ENCODE results near the gene PLXND1.

PLXND1 gene

DNA sequence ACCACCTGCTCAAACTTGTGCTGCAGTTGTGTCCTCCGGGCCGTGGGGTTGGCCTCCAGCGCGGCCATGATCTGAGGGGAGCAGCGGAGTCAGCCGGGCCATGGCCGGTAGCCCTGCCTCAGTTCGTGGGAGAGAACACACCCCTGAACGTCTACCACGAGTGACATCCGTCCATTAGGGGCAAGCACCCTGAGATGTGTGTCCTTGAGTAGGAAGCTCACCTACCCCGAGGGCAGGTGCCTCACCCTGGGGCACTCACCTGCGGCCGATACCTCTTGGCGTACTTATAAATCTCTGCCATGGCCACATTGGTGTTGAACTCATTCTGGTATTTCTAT, 50.1 kb downstream of the PLXND1 start:
- H3K4me2 ChIP-seq (ENCODE audit: insufficient read depth, low read length) = no peak overlapping the region
- peaks cover 66% of the 10 kb centered on the region for H3K36me3 ChIP-seq (ENCODE audit: insufficient read depth, low read length)
- H3K79me2 ChIP-seq (ENCODE audit: insufficient read depth, low read length) = no peaks in the 10 kb centered on the region
- DNase-seq = no peak
- no peaks in the 10 kb centered on the region for H3K4me1 ChIP-seq (ENCODE audit: insufficient read depth, low read length)
- no peak overlapping the region for H3K4me3 ChIP-seq (ENCODE audit: low read depth in 1 of 2, low read length in 2 of 2)
- no peak for TF ChIP-seq EZH2 (IDR thresholded peaks at IDR 0.05; ENCODE audit: borderline replicate concordance, low read depth, low read length, severe bottlenecking)
- TF ChIP-seq, protein P1, sequence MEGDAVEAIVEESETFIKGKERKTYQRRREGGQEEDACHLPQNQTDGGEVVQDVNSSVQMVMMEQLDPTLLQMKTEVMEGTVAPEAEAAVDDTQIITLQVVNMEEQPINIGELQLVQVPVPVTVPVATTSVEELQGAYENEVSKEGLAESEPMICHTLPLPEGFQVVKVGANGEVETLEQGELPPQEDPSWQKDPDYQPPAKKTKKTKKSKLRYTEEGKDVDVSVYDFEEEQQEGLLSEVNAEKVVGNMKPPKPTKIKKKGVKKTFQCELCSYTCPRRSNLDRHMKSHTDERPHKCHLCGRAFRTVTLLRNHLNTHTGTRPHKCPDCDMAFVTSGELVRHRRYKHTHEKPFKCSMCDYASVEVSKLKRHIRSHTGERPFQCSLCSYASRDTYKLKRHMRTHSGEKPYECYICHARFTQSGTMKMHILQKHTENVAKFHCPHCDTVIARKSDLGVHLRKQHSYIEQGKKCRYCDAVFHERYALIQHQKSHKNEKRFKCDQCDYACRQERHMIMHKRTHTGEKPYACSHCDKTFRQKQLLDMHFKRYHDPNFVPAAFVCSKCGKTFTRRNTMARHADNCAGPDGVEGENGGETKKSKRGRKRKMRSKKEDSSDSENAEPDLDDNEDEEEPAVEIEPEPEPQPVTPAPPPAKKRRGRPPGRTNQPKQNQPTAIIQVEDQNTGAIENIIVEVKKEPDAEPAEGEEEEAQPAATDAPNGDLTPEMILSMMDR (IDR thresholded peaks at IDR 0.05; ENCODE audit: borderline replicate concordance, extremely low read depth, low read length, poor library complexity, severe bottlenecking) = no peak
- H3K27me3 ChIP-seq (ENCODE audit: insufficient read depth, low read length, poor library complexity) = no peaks in the 10 kb centered on the region
- H3K27ac ChIP-seq (ENCODE audit: low read length) = no peak overlapping the region
- no peaks in the 10 kb centered on the region for H3K9me3 ChIP-seq (ENCODE audit: insufficient read depth, low read length, severe bottlenecking)
- no peak overlapping the region for H3K9ac ChIP-seq (ENCODE audit: low read depth, low read length)
- peaks cover 5% of the 10 kb centered on the region for H4K20me1 ChIP-seq (ENCODE audit: insufficient read depth, low read length)
- no peak for ATAC-seq (ENCODE audit: insufficient read depth, low read depth)
- no peak overlapping the region for H2AFZ ChIP-seq (ENCODE audit: low read depth, low read length)

GRCh38 chr3:129555616-129556357, 50.7 kb downstream of the PLXND1 start:
- Histone ChIP-seq H3K27me3 (ENCODE audit: insufficient read depth, low read length, poor library complexity) (no peaks in the 10 kb centered on the region), H3K36me3 (ENCODE audit: insufficient read depth, low read length) (peaks cover 60% of the 10 kb centered on the region), H4K20me1 (ENCODE audit: insufficient read depth, low read length) (peaks cover 5% of the 10 kb centered on the region), H3K79me2 (ENCODE audit: insufficient read depth, low read length) (no peaks in the 10 kb centered on the region), H3K9ac (ENCODE audit: low read depth, low read length) (no peak overlapping the region), H3K27ac (ENCODE audit: low read length) (no peak overlapping the region), H3K4me2 (ENCODE audit: insufficient read depth, low read length) (no peak overlapping the region), H3K4me3 (ENCODE audit: low read depth in 1 of 2, low read length in 2 of 2) (no peak overlapping the region), H3K9me3 (ENCODE audit: insufficient read depth, low read length, severe bottlenecking) (no peaks in the 10 kb centered on the region), H2AFZ (ENCODE audit: low read depth, low read length) (no peak overlapping the region), H3K4me1 (ENCODE audit: insufficient read depth, low read length) (no peaks in the 10 kb centered on the region)
- ATAC-seq (ENCODE audit: insufficient read depth, low read depth) = no peak
- no peak for DNase-seq
- TF ChIP-seq, protein P1 (IDR thresholded peaks at IDR 0.05; ENCODE audit: borderline replicate concordance, extremely low read depth, low read length, poor library complexity, severe bottlenecking) = no peak
- TF ChIP-seq EZH2 (IDR thresholded peaks at IDR 0.05; ENCODE audit: borderline replicate concordance, low read depth, low read length, severe bottlenecking) = no peak

DNA sequence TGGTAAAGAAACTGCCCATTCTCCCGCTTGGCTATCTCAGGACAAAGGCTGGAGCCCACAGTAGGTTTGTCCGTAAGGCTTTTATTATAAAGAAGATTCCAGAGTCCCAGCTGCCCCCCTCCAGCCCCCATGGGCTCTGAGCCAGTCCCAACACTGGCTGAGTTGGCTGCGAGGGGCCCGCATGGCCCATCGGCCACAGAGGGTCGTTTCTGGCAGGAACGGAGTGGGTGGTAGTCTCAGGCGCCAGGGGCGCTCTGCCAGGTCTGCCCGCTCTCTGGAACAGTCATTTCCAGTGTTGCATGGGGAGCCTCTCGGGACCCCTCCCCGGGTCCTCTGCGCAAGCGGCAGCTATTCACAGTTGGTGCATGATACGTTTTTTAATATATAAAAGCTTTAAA, 51.3 kb downstream of the PLXND1 start:
- no peak overlapping the region for H3K4me3 ChIP-seq (ENCODE audit: low read depth in 1 of 2, low read length in 2 of 2)
- peaks cover 54% of the 10 kb centered on the region for H3K36me3 ChIP-seq (ENCODE audit: insufficient read depth, low read length)
- no peak for ATAC-seq (ENCODE audit: insufficient read depth, low read depth)
- H3K4me2 ChIP-seq (ENCODE audit: insufficient read depth, low read length) = no peak overlapping the region
- H3K79me2 ChIP-seq (ENCODE audit: insufficient read depth, low read length) = no peaks in the 10 kb centered on the region
- no peak overlapping the region for H3K9ac ChIP-seq (ENCODE audit: low read depth, low read length)
- TF ChIP-seq, protein P1 (IDR thresholded peaks at IDR 0.05; ENCODE audit: borderline replicate concordance, extremely low read depth, low read length, poor library complexity, severe bottlenecking) = no peak
- TF ChIP-seq EZH2 (IDR thresholded peaks at IDR 0.05; ENCODE audit: borderline replicate concordance, low read depth, low read length, severe bottlenecking) = no peak
- H2AFZ ChIP-seq (ENCODE audit: low read depth, low read length) = no peak overlapping the region
- H3K9me3 ChIP-seq (ENCODE audit: insufficient read depth, low read length, severe bottlenecking) = no peaks in the 10 kb centered on the region
- no peak for DNase-seq
- H3K27me3 ChIP-seq (ENCODE audit: insufficient read depth, low read length, poor library complexity) = no peaks in the 10 kb centered on the region
- H4K20me1 ChIP-seq (ENCODE audit: insufficient read depth, low read length) = peaks cover 5% of the 10 kb centered on the region
- no peak overlapping the region for H3K27ac ChIP-seq (ENCODE audit: low read length)
- H3K4me1 ChIP-seq (ENCODE audit: insufficient read depth, low read length) = no peaks in the 10 kb centered on the region
